Stimulated activated CD8-positive, alpha-beta memory T cell treated with anti-CD3 and anti-CD28 coated beads, Interleukin-2, amount 100 ng/mL, for 1 hour (primary cell): Measurements from ENCODE around the gene RNF5.
A peak's percentile ranks its signal among the peaks of the same experiment; 100 is the strongest.
"Not testable (repeated sequence)": the region's sequence is repeated elsewhere in the genome, so short reads cannot be mapped to it uniquely, and the experiment has no call there.

ENCODE experiments used
- DNase-seq, 2 donors: peaks; one replicate each; pipeline ENCODE4 v3.0.0-alpha.2; 2020; ENCODE audit warnings: low read depth in 2 of 2

RNF5 gene, protein sequence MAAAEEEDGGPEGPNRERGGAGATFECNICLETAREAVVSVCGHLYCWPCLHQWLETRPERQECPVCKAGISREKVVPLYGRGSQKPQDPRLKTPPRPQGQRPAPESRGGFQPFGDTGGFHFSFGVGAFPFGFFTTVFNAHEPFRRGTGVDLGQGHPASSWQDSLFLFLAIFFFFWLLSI

DNA sequence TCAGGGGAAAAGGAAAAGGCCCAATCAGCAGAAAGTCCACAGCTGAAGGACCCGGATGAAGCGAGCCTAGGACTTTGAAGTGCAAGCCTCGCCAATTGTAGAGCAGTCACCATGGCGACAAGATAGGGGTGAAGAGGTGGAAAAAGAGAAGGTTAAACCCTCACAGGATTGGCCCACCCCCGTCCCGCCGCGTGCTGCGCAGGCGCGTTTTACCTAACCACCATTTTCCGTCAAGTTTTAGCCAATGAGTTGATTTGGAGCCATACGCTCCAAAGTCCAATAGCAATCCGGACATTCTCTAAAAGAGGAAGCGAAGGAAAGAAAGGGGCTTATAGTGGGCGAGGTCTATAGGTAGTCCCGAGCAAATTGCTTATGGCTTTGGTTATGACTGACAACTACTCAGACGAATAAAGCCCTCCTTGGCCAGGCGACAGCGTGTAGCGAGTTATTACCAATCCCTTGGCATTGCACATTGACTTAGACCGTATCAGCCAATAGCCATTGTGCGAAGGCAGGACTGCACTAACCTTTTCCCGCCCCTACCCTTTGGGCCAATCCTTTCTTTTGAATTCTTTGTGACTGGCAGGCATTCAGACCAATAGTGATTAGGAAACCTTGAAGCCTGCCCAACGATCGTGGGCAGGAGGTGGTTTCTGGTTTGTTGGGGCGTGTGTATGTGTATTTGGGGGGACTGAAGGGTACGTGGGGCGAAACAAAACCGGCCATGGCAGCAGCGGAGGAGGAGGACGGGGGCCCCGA is at the start of gene RNF5:
RNF5 (plus strand) TSS at position 618 of the 759 bp plus-strand sequence; CDS start at position 725, 107 bp downstream.
- peak; percentile 80 to 86 for DNase-seq

DNA sequence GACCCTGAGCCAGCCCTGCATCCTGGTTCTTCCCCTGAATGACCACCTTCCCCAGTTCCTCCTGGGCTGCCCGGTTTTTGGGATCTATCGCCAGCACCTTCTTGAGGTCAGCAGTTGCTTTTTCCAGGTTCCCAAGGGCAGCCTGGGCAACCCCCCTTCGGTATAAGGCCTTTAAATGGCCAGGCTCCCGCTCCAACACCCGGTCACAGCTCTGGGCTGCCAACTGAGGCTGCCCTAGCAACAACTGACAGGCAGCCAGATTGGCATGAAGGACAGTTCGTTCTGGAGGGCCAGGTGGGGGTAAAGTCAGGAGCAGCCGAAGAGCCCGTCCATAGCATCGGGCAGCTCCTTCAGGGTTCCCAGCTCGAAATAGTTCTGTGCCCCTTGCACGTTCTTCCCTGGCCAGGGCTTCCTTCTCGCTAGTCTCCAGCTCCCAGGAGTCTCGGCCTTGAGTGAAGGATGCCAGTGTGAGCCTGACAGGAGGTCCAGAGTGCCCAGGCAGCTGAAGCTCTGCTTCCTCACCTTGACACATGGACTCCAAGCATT is 49.4 kb upstream of the RNF5 start:
- DNase-seq: no peak

DNA sequence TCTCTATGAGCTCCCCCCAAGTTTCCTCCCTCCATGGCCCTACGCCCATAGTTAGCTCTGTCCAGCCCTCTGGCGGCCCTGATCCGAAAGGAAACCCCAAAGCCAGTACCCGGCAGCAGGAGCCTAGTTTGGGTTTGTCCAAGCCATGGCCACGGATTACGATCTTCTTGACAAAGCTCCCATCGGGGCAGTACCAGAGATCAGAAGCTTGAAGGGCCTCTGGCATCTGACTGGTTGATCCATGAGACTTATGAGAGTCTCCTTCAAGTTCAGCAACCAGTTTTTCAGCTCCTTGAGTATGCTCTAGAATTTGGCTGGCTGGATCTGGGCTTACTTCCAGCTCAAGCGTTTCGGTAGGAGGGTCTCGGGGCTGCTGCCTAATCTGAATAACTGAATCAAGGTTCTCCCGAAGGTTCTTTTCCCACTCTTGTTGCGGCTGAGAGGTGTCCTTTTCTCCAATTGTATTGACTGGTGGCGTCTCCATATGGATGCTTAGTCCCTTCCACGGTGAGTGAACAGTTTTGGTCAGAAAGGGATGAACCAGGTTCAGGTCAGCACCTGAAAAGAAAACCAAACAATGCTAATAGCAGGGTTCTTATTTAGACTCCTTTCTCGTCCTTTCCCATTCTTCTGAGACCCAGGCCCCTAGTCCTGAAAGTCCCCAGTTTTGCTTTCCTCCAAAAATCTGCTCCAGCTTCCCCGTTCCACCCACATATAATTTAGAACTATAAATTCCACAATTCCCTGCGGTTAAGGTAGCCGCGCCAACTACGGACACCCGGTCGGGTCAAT is 48.7 kb upstream of the RNF5 start:
- DNase-seq: no peak

DNA sequence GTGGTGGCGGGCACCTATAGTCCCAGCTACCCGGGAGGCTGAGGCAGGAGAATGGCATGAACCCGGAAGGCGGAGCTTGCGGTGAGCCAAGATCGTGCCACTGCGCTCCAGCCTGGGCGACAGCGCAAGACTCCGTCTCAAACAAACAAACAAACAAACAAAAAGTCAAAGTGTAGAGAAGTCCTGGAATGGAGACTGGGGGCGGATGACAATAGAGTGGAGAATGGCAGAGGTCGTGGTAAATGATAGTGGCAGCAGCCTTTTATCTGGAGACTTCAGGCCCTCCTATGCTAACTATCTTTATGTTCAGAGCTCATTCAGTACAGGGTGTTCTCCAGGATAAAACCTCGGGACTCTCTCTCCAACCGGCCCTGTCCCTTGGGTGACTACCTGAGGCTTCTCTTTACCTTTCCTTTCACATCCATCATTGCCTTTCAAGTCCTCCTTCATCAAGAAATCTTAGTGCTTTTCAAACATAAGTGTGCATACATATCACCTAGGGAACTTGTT is 46.7 kb upstream of the RNF5 start:
- DNase-seq: no peak

DNA sequence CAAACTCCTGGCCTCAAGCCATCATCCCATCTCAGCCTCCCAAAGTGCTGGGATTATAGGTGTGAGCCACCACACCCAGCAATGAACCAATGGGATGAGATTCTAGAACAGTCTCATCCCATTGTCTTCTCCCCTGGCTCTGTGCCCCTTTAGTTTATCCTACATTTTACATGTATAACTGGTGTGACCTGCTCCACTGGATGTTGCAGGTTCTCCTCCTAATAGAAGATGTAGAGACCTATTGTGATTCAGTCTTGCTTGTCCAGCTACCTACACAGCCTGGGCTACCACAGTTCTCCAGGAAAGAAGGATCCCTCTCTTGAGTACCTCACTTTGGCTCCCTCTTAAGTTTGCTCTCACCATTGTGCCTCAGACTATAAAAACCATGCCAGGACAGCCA is 46.1 kb upstream of the RNF5 start:
- DNase-seq: no peak

DNA sequence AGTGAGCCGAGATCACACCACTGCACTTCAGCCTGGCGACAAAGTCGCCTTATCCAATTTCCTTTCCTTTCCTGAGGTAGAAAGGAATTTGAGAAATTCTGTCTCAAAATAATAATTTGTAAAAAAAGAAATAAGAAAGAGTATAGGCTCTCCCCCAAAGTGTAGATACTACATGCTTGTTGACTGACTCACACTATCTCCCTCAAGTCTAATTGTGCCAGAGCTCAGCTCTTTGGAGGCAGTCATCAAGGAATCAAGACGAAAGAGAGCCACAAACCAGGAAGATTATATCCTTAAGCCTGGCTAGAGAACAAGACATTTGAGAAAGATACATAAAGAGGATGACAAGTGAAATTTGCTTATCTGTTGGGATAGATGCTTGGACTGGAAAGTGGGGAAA is 44.4 kb upstream of the RNF5 start:
- DNase-seq: no peak

DNA sequence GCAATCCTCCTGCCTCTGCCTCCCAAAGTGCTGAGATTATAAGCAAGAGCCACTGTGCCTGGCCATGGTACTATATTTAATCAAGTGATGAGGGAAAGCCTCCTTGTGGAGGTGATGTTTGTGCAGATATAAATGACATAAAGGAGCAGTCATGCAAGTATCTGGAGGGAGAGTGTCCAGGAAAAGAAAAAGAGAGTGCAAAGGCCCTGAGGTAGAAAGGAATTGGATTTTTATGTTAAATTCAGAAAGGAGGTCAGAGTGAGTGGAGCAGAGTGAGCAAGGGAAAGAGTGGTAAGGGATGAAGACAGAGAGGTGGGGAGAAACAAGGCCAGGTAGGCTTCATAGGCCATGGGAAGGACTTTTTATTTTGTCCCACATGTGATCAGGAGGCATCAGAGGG is 40.8 kb upstream of the RNF5 start:
- DNase-seq: no peak

DNA sequence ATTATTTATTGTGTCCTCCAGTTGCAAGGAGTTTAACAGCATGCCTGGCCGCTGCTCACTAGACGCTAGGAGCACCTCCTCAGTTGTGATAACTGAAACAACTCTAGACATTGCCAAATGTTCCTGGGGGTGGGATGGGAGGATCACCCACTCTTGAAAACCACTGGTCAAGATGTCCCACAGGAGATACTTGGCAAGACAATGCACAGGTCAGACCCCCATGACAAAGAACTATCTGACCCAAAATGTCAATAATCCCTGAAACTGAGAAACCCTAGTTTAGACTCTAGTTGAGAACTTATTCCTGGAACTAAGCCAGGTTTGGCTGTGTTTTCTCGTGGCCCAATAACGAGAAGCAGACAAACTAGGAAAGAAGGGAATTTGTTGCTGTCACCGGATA is 38.6 kb upstream of the RNF5 start:
- DNase-seq: no peak

DNA sequence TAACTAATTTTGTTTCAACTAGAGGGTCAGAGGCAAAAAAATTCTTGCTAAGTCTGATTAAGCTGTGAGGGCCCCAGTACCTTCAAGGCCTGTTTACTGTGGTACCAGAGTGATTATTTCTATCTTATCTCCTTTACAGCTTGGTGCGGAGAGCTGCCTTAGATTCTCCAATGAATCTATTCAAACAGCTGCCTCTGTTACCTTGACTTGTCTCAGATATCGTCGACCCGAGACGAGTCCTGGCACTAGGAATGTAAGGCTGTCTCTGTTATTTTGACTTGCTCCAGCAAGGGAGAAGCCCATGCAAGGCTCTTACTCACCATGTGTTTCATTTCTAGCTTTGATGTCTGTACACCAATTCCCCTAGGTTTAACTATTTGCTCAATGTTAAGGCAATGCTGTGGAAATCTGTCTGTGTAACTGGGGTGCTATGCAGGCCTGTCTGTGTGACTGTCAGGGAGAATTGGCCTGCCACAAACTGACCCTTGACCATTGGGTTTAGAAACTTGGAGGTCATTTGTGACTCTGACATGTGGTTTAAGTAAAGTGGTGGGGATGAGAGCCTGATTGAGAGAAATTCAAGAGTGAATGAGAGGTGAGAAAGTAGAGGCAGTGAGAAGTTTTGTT is 37.7 kb upstream of the RNF5 start:
- no peak for DNase-seq

DNA sequence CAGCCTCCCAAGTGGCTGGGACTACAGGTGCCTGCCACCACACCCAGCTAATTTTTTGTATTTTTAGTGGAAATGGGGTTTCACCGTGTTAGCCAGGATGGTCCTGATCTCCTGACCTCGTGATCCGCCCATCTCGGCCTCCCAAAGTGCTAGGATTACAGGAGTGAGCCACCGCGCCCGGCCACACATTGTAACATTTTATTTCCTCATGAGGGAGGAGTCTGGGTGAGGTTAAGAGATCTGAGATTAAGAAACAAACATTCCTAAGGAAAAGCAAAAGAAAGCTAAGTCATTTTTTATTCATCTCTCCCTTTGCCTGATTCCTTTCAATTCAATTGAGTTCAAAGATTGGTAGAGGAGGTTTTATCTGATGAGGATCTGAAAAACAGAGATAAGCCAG is 34.0 kb upstream of the RNF5 start:
- not testable (repeated sequence) for DNase-seq

DNA sequence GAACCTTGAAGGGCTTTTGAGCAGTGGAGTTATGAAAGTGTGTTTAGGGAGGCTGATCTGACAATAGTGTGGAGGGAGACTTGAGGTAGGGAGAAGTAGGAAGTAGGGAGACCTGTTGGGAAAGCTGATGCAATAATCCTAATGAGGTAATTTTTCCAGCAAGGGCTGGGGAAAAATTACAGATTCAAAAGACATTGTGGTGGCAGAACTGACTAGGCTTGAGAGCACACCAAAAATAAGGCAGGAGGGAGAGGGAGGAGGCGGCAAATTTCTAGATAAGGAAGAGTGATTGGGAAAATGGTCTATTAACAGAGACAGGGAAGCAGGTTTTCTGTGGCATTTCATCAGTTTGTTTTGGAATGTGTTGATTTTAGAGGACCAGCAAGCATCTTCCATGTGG is 31.9 kb upstream of the RNF5 start:
- no peak for DNase-seq

DNA sequence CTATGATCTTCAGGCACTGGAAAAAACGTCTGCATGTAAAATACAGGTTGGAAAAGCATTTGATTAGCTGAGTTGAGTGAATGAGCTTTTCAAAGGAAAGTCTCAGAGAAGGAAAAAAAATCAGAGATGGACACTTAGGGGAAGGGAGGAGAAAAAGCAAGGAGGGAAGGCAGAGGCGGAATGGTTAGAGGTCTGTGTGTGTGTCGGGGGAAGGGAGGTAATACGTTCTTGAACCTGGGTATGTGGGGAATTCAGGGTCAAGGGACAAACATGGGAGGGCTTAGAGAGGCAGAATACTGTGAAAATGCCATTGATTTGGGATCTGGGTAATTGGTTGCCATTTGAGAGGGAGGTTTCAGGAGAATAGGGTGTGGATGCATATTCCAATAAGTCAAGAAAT is 31.5 kb upstream of the RNF5 start:
- DNase-seq: no peak

DNA sequence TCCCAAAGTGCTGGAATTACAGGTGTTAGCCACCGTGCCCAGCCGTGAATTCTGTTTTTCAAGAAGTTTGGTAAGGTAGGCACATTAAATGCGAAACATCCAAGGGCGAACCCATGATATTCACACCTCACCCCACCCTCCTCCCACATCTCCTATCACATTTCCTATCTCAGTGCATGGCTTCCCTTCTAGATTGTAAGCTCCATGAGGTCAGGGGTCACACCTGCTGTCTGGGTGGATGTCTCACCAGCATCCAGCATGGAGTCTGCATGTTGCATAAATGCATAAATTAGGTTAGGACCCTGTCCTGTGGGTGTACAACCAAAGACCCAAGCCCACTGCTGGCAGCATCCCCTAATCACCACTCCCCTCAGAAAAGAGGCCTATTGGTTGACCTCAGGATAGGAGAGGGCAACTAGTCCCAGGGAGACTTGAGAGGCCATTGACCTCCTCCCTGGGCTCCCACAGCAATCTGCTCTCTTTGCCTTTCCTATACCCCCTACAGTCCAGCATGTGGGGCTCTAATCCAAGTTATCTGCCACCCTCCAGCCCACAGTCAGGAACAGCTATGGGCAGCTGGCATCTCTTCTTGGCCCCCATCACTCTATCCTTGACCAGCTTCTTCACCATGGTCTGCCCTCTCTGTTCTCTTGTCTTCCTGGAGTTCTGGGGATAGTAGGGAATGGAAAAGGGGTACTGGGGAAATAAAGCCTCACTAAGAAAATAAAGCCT is 30.6 kb upstream of the RNF5 start:
- no peak for DNase-seq

DNA sequence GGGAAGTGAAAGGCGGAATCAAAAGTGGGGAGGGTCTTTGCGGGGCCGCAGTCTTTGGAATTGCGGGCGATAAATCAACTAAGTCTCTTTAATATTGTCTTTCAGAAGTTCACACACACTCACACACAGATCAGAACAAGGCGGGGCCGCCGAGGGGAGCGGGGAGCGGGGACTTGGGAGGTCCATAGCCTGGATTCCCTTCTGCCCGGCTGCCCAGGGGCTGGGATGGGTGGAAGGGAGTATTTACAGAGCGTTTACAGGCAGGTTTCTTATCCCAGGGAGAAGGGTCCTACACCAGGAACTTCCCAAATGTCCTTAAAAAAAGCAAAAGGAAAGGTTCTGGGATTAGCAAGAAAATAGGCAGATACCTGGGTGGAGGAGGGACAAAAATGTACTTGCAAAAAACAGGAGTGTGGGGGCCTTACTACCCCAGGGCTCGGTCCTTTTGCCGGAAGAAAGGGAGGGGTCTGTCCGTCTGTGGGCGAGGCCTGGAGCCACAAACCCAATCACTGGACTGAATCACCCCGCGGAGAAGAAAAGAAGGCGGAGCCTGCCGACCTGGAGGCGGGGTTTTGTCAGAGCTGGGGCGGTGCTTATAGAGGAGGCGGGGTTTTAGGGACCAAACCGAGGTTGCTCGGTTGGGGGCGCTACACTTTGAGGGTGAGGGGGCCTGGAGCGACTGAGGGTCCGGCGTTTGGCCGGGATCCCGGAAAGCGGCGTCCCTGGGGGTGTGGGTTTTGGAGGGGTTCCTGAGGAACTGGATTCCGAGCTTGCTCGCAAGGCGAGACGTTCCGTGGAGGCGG is 29.7 kb upstream of the RNF5 start:
- peak; percentile 37 to 50 for DNase-seq

DNA sequence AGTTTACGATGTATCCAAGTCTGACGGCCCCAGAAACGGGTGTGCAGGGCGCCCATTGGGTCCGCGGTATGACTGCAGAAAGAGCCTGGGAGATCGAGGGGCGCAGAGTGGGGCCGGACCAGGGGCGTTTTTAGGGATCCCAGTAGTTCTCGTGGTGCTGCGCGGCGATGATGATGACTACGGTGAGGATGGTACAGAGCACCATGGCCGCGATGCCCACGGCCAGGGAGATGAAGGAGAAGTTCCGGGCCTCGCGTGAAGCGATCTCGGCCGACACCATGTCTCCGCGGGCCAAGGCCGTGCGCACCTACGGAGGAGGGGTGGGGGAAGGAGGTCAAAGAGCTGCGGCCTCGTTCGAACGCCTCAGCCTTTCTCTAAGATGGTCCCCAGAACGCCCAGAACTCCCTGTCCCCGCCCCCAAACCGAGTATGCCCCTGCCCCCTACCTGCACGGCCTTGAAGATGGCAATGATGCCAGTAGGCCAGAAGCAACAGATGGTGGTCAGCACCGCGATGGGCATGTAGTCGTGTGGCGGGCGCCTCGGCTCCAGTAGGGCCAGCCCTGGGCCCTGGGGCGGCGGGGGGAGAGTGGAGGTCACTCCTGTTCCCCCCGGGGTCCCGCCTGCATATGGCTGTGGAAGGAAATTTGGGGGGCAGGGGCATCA is 29.0 kb upstream of the RNF5 start:
- no peak for DNase-seq

DNA sequence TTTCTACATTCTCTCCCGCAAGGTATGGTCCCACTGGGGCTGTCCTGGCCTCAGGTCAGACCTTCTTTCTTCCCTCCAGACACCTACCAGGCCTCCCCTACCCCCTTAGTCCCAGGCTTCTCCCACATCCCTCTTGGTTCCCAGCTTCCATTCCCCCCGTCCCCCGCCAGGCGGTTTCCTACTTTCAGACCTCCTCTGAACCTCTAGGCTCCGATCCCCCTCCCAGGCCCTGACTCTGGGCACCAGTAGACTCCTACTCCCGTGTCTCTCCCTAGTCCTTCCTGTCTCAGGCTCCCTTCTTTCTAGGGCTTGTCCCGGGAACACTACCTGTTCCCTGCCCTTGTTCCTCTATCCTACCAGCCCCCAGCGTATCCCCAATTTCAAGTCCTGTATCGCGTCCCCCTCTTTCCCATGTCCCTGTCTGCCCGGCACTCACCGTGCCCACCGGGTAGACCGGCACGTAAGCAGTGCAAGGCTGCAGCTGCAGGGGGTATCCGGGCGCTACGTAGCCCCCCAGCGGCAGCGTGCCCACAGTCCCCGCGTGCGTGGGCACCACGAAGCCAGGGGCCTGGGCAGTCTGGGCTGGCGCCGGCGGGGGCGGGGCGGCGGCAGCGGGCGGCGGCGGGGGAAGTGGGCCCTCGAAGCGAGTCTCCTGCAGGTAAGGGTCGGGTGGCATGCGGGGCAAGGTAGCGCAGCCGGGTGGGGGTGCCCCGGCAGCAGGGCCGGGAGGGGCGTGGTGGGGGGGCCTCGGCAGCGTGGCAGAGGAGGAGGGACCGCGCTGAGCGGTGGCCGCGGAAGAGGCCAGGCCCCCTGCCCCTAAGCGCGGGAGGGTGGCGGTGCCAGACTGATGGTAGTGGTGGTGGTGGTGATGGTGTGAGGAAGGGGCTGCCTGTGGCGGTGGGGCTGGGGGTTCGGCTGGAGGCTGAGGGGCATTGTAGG is 28.0 kb upstream of the RNF5 start:
- DNase-seq: no peak

DNA sequence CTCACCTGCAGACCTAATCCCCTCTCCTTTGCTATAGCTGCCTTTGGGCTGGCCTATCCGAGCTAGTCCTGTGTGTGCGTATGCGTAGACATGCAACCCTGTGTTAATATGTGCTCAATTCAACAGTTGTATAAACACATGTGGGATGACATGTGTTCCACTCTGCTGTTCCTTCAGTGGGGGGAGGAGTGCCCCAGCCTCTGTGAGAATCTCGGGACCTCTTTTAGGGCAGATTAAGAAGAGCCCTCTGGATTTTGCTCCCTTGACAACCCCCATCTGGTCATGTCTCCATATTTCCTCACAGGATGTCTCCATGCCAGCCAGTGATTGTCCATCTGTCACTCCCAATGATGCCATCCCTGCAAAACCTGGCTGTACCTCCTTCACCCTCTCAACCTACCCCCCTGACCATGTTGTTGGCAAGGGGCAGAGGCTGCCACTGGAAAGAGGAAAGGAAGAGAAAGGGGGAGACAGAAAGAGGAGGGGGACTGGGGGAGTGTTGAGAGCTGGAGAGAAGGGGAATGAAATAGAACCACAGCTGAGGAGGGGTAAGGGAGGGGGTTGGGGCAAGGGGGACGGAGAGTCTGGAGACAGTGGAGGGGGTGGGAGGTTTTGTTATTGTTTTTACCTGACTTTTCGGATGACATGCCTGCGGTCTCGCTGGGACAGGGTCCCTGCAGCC is 26.9 kb upstream of the RNF5 start:
- no peak for DNase-seq
